ENCODE results near the gene ARHGAP44.

DNA sequence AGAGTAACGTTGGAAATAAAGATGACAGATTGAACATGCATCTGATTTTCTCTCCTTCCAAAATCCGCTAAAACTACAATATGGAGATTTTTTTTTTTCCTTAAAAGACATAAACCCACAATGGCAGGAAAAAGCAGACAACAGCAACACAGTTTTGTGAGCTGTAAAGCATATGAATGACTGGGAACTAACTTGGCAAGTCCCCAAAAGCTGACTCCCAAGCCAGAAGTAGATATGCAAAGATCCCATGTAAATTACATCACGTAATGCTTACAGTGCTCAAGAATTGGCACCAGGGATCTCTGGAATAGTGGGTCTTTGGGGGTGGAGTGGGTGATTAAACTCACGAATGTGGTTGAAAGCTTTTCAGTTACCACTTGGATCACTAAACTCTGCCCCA lies 121.9 kb downstream of the ARHGAP44 start:
- TF ChIP-seq, protein P1, sequence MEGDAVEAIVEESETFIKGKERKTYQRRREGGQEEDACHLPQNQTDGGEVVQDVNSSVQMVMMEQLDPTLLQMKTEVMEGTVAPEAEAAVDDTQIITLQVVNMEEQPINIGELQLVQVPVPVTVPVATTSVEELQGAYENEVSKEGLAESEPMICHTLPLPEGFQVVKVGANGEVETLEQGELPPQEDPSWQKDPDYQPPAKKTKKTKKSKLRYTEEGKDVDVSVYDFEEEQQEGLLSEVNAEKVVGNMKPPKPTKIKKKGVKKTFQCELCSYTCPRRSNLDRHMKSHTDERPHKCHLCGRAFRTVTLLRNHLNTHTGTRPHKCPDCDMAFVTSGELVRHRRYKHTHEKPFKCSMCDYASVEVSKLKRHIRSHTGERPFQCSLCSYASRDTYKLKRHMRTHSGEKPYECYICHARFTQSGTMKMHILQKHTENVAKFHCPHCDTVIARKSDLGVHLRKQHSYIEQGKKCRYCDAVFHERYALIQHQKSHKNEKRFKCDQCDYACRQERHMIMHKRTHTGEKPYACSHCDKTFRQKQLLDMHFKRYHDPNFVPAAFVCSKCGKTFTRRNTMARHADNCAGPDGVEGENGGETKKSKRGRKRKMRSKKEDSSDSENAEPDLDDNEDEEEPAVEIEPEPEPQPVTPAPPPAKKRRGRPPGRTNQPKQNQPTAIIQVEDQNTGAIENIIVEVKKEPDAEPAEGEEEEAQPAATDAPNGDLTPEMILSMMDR (IDR thresholded peaks at IDR 0.05; ENCODE audit: control extremely low read depth in 1 of 3, insufficient read depth in 1 of 3, low read depth in 1 of 3, low read length in 3 of 3): no peak
- TF ChIP-seq GTF2F1 (IDR thresholded peaks at IDR 0.05; ENCODE audit: borderline replicate concordance, low read depth, low read length): no peak
- no peak for TF ChIP-seq SRF (IDR thresholded peaks at IDR 0.05; ENCODE audit: low read depth, low read length)
- no peak for TF ChIP-seq POLR2AphosphoS5 (IDR thresholded peaks at IDR 0.05; ENCODE audit: low read depth, low read length)
- TF ChIP-seq, protein P2, sequence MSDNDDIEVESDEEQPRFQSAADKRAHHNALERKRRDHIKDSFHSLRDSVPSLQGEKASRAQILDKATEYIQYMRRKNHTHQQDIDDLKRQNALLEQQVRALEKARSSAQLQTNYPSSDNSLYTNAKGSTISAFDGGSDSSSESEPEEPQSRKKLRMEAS (IDR thresholded peaks at IDR 0.05): no peak
- TF ChIP-seq KDM1A (IDR thresholded peaks at IDR 0.05; ENCODE audit: borderline replicate concordance, low read length): no peak
- TF ChIP-seq, protein P3, sequence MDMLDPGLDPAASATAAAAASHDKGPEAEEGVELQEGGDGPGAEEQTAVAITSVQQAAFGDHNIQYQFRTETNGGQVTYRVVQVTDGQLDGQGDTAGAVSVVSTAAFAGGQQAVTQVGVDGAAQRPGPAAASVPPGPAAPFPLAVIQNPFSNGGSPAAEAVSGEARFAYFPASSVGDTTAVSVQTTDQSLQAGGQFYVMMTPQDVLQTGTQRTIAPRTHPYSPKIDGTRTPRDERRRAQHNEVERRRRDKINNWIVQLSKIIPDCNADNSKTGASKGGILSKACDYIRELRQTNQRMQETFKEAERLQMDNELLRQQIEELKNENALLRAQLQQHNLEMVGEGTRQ (IDR thresholded peaks at IDR 0.05; ENCODE audit: low read length): no peak
- no peak for TF ChIP-seq YY1 (IDR thresholded peaks at IDR 0.05; ENCODE audit: low read depth, low read length)
- TF ChIP-seq POLR2A (IDR thresholded peaks at IDR 0.05; ENCODE audit: control extremely low read depth in 1 of 2, low read depth in 2 of 2, low read length in 2 of 2): no peak
- no peak for TF ChIP-seq MAFK (IDR thresholded peaks at IDR 0.05; ENCODE audit: low read depth, low read length)
- TF ChIP-seq TAF1 (IDR thresholded peaks at IDR 0.05; ENCODE audit: low read depth, low read length): no peak
- no peak for TF ChIP-seq HDAC6 (IDR thresholded peaks at IDR 0.05; ENCODE audit: low read depth, low read length)
- TF ChIP-seq TCF12 (IDR thresholded peaks at IDR 0.05; ENCODE audit: low read depth, low read length): no peak

Data from H1 (cell line).